GM12878 (cell line): ENCODE data around the gene GCFC2. TPM values are rescaled to one million over a fixed set of nuclear protein-coding genes. Genes with fewer than 3 reads are reported as not detected.
A peak's percentile ranks its signal among the peaks of the same experiment; 100 is the strongest.

Source experiments
- ATAC-seq: fragments of 200-7000 bp; cut with Tn5 transposase; 3 replicates; pipeline ENCODE4 v1.9.1; 2020; ENCODE audit warnings: mild to moderate bottlenecking, moderate library complexity
- BruUV-seq: library from RNA; stranded (reverse); fragments of 400-500 nt; replicated peaks from 2 replicates; lab custom pipeline; 2021; lab: Mats Ljungman, UMichigan
- CTCF ChIA-PET: fragments of 300-600 bp; sonication (Branson Sonifier 250); formaldehyde crosslinking; extraction: SDS; loops from one replicate; lab custom pipeline; 2021; ENCODE audit warnings: inconsistent platforms; lab: Yijun Ruan, JAX
- POLR2A ChIA-PET: fragments of 350-600 bp; formaldehyde crosslinking; extraction: SDS; loops from one replicate; lab custom pipeline; 2021; ENCODE audit warnings: inconsistent platforms; lab: Charles Lee
- RAD21 ChIA-PET: fragments of 300-600 bp; sonication (Branson Sonifier 250); formaldehyde crosslinking; loops from one replicate; lab custom pipeline; 2023; ENCODE audit warnings: antibody characterized with exemption; ENCODE audit not compliant: unreplicated experiment; lab: Charles Lee
- SMC1A ChIA-PET: fragments of 300-600 bp; sonication (Branson Sonifier 250); formaldehyde crosslinking; loops from one replicate; lab custom pipeline; 2023; ENCODE audit not compliant: unreplicated experiment, uncharacterized antibody; lab: Charles Lee
- DNase-seq: peaks from one replicate; pipeline ENCODE4 v3.0.0-alpha.2; 2011; ENCODE audit warnings: low read depth, low spot score
- FAIRE-seq: peaks from 3 replicates; lab custom pipeline; 2011; peaks lifted over from hg19 to GRCh38; lab: Jason Lieb, UNC
- H2AFZ ChIP-seq: 2 replicates; pipeline ENCODE4 v1.6.0; 2011; ENCODE audit warnings: low read depth, low read length, control low read depth; ENCODE audit not compliant: control insufficient read depth
- H3K27ac ChIP-seq: 2 replicates; pipeline ENCODE4 v1.5.1; 2011; ENCODE audit warnings: control low read depth; ENCODE audit not compliant: control insufficient read depth, insufficient read depth
- H3K27me3 ChIP-seq, 2 experiments: replicated peaks in 1 of 2; 2 replicates each; pipeline versions ENCODE4 v1.6.0 to v1.6.1; 2011; ENCODE audit warnings: low read length in 1 of 2; ENCODE audit not compliant: control insufficient read depth in 2 of 2, insufficient read depth in 2 of 2
- H3K36me3 ChIP-seq, 2 experiments: 2 replicates each; pipeline ENCODE4 v1.5.1; 2011; ENCODE audit warnings: low read length in 1 of 2; ENCODE audit not compliant: control insufficient read depth in 2 of 2, insufficient read depth in 2 of 2
- H3K4me1 ChIP-seq: 2 replicates; pipeline ENCODE4 v1.6.1; 2011; ENCODE audit warnings: mild to moderate bottlenecking, low read length, moderate library complexity, mixed read lengths; ENCODE audit not compliant: control insufficient read depth, insufficient read depth
- H3K4me2 ChIP-seq: 2 replicates; pipeline ENCODE4 v1.6.0; 2011; ENCODE audit warnings: control low read depth; ENCODE audit not compliant: control insufficient read depth, insufficient read depth
- H3K4me3 ChIP-seq: fragments of 200-600 bp; sonication (generic); 2 replicates; pipeline ENCODE4 v1.5.1; 2016
- H3K79me2 ChIP-seq: 2 replicates; pipeline ENCODE4 v1.6.0; 2011; ENCODE audit warnings: low read length; ENCODE audit not compliant: control insufficient read depth, insufficient read depth
- H3K9ac ChIP-seq: 2 replicates; pipeline ENCODE4 v1.8.0; 2011; ENCODE audit warnings: low read length, control low read depth, mixed read lengths; ENCODE audit not compliant: control insufficient read depth, insufficient read depth
- H3K9me3 ChIP-seq: replicated peaks from 3 replicates; pipeline ENCODE4 v1.5.1; 2011; ENCODE audit warnings: mild to moderate bottlenecking, low read length; ENCODE audit not compliant: control insufficient read depth, insufficient read depth
- H4K20me1 ChIP-seq: 2 replicates; pipeline ENCODE4 v1.6.0; 2011; ENCODE audit not compliant: control insufficient read depth, insufficient read depth
- ASH2L ChIP-seq: fragments of 300-600, 200-600 bp; sonication (generic); IDR thresholded peaks from 2 replicates; pipeline ENCODE4 v1.6.1; 2017; ENCODE audit warnings: low read depth, mild to moderate bottlenecking, borderline replicate concordance
- BCL11A ChIP-seq: IDR thresholded peaks from 2 replicates; pipeline ENCODE4 v1.6.1; 2011; ENCODE audit warnings: low read depth, low read length
- CHD2 ChIP-seq: IDR thresholded peaks from 2 replicates; pipeline ENCODE4 v1.6.1; 2011; ENCODE audit warnings: low read depth, low read length, improper control_type of control experiment, borderline replicate concordance
- HDGF ChIP-seq: fragments of 450-650 bp; IDR thresholded peaks from 2 replicates; pipeline ENCODE4 v1.6.1; 2016; ENCODE audit warnings: antibody characterized with exemption
- RAD21 ChIP-seq: IDR thresholded peaks from 2 replicates; pipeline ENCODE4 v1.6.1; 2011; ENCODE audit warnings: mild to moderate bottlenecking, low read depth, low read length, moderate library complexity; ENCODE audit not compliant: insufficient read depth
- SP1 ChIP-seq: IDR thresholded peaks from one replicate; pipeline ENCODE4 v1.6.1; 2011; ENCODE audit warnings: low read depth, low read length
- WRNIP1 ChIP-seq: IDR thresholded peaks from 2 replicates; pipeline ENCODE4 v1.6.1; 2011; ENCODE audit warnings: low read depth, low read length, improper control_type of control experiment, borderline replicate concordance
- ZNF207 ChIP-seq: fragments of 450-650 bp; IDR thresholded peaks from 2 replicates; pipeline ENCODE4 v1.6.1; 2014; ENCODE audit warnings: antibody characterized with exemption, mild to moderate bottlenecking, borderline replicate concordance
- WGBS: methylation state at CpG from one replicate; pipeline ENCODE4 v1.1.6; 2016; ENCODE audit warnings: low lambda C conversion rate; ENCODE audit not compliant: insufficient replicate concordance, insufficient coverage; ENCODE audit errors: missing lambda C conversion rate; 5-methylcytosine and 5-hydroxymethylcytosine counted together
- in situ Hi-C: fragments of 300-500 bp; cut with MboI; formaldehyde crosslinking; loops from 9 replicates; pipeline ENCODE4 v1.14.3; 2018; ENCODE audit warnings: mixed read lengths
- intact Hi-C: fragments of 100-400 bp; cut with micrococcal nuclease; formaldehyde crosslinking; loops from one replicate; pipeline ENCODE4 v1.14.2; 2022; ENCODE audit not compliant: unreplicated experiment
- polyA plus RNA-seq, 11 experiments: library from polyadenylated mRNA; depleted of rRNA in 4 of 11; unstranded in 6 of 11; stranded (reverse) in 5 of 11; fragments of >200 nt; fragmentation: Nextera tagmentation in 4 of 11; fragmentation: Illumina TruSeq in 1 of 11; extraction: Ambion mirVana in 4 of 11; extraction: Trizol in 1 of 11; gene quantifications; 1 replicate in 1 of 11; 2 replicates in 10 of 11; pipeline versions ENCODE4 v1.2.1 to v1.2.3, GENCODE V29; 2011 to 2016; ENCODE audit warnings: inconsistent platforms in 2 of 11, missing spikeins in 2 of 11, low read depth in 1 of 11
- total RNA-seq, 4 experiments: library from RNA; depleted of rRNA in 3 of 4; stranded (reverse); fragments of >200 nt in 3 of 4; fragmentation: Illumina TruSeq in 1 of 4; extraction: Trizol in 1 of 4; gene quantifications; 2 replicates each; pipeline versions ENCODE4 v1.2.1 to v1.2.3, GENCODE V29; 2013 to 2021
- TF ChIP-seq, protein P1 (sequence below): fragments of 450-650 bp; IDR thresholded peaks from 2 replicates; pipeline ENCODE4 v1.6.1; 2017; ENCODE audit warnings: mild to moderate bottlenecking, moderate library complexity
- TF ChIP-seq, protein P2 (sequence below): IDR thresholded peaks from 2 replicates; pipeline ENCODE4 v1.6.1; 2012; ENCODE audit warnings: mild to moderate bottlenecking, low read depth, low read length
- TF ChIP-seq, protein P3 (sequence below): fragments of 450-650 bp; conservative IDR thresholded peaks from 2 replicates; pipeline ENCODE4 v1.6.1; 2017; ENCODE audit warnings: mild to moderate bottlenecking, moderate library complexity

The GCFC2 gene
- total and polyA plus RNA-seq, 10 of the 15 experiments (the other 5 are each of a cell fraction or from before 2014, with no cell fraction given): 15.5 to 36.5 (median 27.4) TPM

DNA sequence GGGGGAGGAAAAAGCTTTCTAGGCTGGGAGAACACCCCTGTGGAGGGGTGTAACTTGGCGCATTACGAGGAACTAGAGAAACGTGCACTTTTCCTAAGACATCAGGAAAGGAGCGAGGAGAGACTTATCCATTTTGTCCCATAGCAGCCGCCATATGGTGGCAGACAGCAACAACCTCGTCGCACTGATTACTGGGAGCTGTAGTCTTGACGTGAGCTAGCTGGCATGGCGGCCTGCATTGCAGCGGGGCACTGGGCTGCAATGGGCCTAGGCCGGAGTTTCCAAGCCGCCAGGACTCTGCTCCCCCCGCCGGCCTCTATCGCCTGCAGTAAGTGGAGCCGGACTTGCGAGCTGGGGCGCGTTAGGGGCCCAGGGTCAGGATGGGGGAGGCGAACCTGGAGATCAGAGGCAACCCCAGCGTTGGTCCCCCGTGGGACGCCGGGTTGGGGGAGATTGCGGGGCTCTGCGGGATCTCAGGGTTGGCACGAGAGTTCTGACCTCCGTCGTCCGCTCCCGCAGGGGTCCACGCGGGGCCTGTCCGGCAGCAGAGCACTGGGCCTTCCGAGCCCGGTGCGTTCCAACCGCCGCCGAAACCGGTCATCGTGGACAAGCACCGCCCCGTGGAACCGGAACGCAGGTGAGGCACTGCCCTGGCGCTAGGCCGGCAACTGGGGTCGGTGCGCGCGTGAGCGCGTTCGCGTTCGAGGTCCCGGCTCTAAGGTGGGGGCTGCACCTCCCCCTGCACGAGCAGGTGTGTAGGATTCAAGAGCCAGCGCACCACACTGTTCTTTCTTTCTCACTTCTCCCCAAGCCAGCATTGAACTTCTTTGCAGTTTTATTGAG lies 63.9 kb downstream of the GCFC2 start, which contains the start of gene MRPL19:
Gene MRPL19, plus strand, starts transcription at position 201 of the 843 bp plus-strand sequence. Its CDS starts 25 bp downstream, at position 226.
- intact Hi-C loops: loop anchor here (2.0 kb wide), 1 partner anchor 64 kb away; the partner anchor contains the start of gene GCFC2
- ChIA-PET SMC1A (interaction anchor here (0.8 to 3.2 kb wide), 10 partner anchors 10 to 589 kb away, joined by 3 to 21 read pairs (median 4); partner anchors contain the start of gene GCFC2), CTCF (interaction anchor here (0.8 to 5.8 kb wide), 13 partner anchors 9 to 810 kb away, joined by 3 to 49 read pairs (median 5); partner anchors contain the start of gene GCFC2), POLR2A (interaction anchor here (0.9 to 2.0 kb wide), 4 partner anchors 10 to 64 kb away, joined by 3 to 7 read pairs (median 4); partner anchors contain the start of gene GCFC2), RAD21 (interaction anchor here (1.0 to 1.2 kb wide), 3 partner anchors 10 to 31 kb away, joined by 3 to 5 read pairs (median 3); no protein-coding TSS in a partner anchor)
- no TSS peak for BruUV-seq
- Histone ChIP-seq H3K4me2 (peak within 1 kb of the TSS; percentile 73), H3K9me3 (no peaks in the 10 kb centered on the region), H2AFZ (peak within 1 kb of the TSS; percentile 98), H3K36me3 (peaks cover 1 to 13% of the 10 kb centered on the region in 2 experiments; a peak in 3 of 4 replicates), H3K27me3 (no peaks in the 10 kb centered on the region), H3K9ac (peak within 1 kb of the TSS; percentile 91), H3K27ac (peak within 1 kb of the TSS; percentile 83), H3K79me2 (peaks cover 24% of the 10 kb centered on the region), H3K4me1 (no peaks in the 10 kb centered on the region), H4K20me1 (no peaks in the 10 kb centered on the region), H3K4me3 (peak within 1 kb of the TSS; percentile 92)
- in situ Hi-C loops: no loop called here
- DNase-seq (peak; percentile 70), ATAC-seq (peak; percentile 97), FAIRE-seq (peak; percentile 95)
- WGBS: under 1% methylated on average over 60 of the region's 60 CpGs
- TF ChIP-seq, protein P1, sequence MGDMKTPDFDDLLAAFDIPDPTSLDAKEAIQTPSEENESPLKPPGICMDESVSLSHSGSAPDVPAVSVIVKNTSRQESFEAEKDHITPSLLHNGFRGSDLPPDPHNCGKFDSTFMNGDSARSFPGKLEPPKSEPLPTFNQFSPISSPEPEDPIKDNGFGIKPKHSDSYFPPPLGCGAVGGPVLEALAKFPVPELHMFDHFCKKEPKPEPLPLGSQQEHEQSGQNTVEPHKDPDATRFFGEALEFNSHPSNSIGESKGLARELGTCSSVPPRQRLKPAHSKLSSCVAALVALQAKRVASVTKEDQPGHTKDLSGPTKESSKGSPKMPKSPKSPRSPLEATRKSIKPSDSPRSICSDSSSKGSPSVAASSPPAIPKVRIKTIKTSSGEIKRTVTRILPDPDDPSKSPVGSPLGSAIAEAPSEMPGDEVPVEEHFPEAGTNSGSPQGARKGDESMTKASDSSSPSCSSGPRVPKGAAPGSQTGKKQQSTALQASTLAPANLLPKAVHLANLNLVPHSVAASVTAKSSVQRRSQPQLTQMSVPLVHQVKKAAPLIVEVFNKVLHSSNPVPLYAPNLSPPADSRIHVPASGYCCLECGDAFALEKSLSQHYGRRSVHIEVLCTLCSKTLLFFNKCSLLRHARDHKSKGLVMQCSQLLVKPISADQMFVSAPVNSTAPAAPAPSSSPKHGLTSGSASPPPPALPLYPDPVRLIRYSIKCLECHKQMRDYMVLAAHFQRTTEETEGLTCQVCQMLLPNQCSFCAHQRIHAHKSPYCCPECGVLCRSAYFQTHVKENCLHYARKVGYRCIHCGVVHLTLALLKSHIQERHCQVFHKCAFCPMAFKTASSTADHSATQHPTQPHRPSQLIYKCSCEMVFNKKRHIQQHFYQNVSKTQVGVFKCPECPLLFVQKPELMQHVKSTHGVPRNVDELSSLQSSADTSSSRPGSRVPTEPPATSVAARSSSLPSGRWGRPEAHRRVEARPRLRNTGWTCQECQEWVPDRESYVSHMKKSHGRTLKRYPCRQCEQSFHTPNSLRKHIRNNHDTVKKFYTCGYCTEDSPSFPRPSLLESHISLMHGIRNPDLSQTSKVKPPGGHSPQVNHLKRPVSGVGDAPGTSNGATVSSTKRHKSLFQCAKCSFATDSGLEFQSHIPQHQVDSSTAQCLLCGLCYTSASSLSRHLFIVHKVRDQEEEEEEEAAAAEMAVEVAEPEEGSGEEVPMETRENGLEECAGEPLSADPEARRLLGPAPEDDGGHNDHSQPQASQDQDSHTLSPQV: no peak
- TF ChIP-seq RAD21 (no peak), SP1 (peak; percentile 65), WRNIP1 (no peak; the same call in none of the 2 replicates), HDGF (peak; percentile 64; the same call in 1 of the 2 replicates), ASH2L (0 out of 2 replicates have a peak, but pooled peaks have one; percentile 42), CHD2 (peak; percentile 10; the same call in 1 of the 2 replicates), BCL11A (no peak), ZNF207 (no peak; the same call in 1 of the 2 replicates)
- TF ChIP-seq, protein P2, sequence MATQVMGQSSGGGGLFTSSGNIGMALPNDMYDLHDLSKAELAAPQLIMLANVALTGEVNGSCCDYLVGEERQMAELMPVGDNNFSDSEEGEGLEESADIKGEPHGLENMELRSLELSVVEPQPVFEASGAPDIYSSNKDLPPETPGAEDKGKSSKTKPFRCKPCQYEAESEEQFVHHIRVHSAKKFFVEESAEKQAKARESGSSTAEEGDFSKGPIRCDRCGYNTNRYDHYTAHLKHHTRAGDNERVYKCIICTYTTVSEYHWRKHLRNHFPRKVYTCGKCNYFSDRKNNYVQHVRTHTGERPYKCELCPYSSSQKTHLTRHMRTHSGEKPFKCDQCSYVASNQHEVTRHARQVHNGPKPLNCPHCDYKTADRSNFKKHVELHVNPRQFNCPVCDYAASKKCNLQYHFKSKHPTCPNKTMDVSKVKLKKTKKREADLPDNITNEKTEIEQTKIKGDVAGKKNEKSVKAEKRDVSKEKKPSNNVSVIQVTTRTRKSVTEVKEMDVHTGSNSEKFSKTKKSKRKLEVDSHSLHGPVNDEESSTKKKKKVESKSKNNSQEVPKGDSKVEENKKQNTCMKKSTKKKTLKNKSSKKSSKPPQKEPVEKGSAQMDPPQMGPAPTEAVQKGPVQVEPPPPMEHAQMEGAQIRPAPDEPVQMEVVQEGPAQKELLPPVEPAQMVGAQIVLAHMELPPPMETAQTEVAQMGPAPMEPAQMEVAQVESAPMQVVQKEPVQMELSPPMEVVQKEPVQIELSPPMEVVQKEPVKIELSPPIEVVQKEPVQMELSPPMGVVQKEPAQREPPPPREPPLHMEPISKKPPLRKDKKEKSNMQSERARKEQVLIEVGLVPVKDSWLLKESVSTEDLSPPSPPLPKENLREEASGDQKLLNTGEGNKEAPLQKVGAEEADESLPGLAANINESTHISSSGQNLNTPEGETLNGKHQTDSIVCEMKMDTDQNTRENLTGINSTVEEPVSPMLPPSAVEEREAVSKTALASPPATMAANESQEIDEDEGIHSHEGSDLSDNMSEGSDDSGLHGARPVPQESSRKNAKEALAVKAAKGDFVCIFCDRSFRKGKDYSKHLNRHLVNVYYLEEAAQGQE: peak; percentile 22; the same call in 1 of the 2 replicates
- TF ChIP-seq, protein P3, sequence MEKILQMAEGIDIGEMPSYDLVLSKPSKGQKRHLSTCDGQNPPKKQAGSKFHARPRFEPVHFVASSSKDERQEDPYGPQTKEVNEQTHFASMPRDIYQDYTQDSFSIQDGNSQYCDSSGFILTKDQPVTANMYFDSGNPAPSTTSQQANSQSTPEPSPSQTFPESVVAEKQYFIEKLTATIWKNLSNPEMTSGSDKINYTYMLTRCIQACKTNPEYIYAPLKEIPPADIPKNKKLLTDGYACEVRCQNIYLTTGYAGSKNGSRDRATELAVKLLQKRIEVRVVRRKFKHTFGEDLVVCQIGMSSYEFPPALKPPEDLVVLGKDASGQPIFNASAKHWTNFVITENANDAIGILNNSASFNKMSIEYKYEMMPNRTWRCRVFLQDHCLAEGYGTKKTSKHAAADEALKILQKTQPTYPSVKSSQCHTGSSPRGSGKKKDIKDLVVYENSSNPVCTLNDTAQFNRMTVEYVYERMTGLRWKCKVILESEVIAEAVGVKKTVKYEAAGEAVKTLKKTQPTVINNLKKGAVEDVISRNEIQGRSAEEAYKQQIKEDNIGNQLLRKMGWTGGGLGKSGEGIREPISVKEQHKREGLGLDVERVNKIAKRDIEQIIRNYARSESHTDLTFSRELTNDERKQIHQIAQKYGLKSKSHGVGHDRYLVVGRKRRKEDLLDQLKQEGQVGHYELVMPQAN: no peak; the same call in none of the 2 replicates
